A673 (cell line): Measurements from ENCODE around the gene PEX16. TPM values are rescaled to one million over a fixed set of nuclear protein-coding genes. Genes with fewer than 3 reads are reported as not detected.

Source experiments
- BruUV-seq: library from RNA; stranded (reverse); fragments of 400-500 nt; replicated peaks from 2 replicates; lab custom pipeline; 2021; lab: Mats Ljungman, UMichigan
- CTCF ChIA-PET: fragments of 300-600 bp; sonication (Branson Sonifier 250); formaldehyde crosslinking; loops from one replicate; lab custom pipeline; 2022; ENCODE audit warnings: antibody characterized with exemption; lab: Charles Lee
- POLR2A ChIA-PET: fragments of 300-600 bp; sonication (Branson Sonifier 250); formaldehyde crosslinking; loops from one replicate; lab custom pipeline; 2022; ENCODE audit warnings: antibody characterized with exemption; ENCODE audit not compliant: low non-redundant PET; lab: Charles Lee
- DNase-seq: peaks from one replicate; pipeline ENCODE4 v3.0.0-alpha.2; 2015; ENCODE audit warnings: low spot score
- H3K27ac ChIP-seq: fragments of 200-600 bp; sonication (generic); 2 replicates; pipeline ENCODE4 v1.5.1; 2016; ENCODE audit warnings: mixed run types, low read depth, mild to moderate bottlenecking, mixed read lengths, antibody characterized with exemption, low read length; ENCODE audit not compliant: poor library complexity, severe bottlenecking
- H3K27me3 ChIP-seq: fragments of 200-600 bp; sonication (generic); replicated peaks from 2 replicates; pipeline ENCODE4 v1.6.1; 2017; ENCODE audit warnings: mixed run types, low read depth, mild to moderate bottlenecking, mixed read lengths, antibody characterized with exemption, low read length; ENCODE audit not compliant: insufficient read depth, poor library complexity
- H3K36me3 ChIP-seq: fragments of 200-600 bp; sonication (generic); 2 replicates; pipeline ENCODE4 v1.6.1; 2016; ENCODE audit warnings: mixed run types, mild to moderate bottlenecking, mixed read lengths, antibody characterized with exemption, low read length; ENCODE audit not compliant: insufficient read depth, poor library complexity, severe bottlenecking
- H3K4me1 ChIP-seq: fragments of 200-600 bp; sonication (generic); 2 replicates; pipeline ENCODE4 v1.6.1; 2017; ENCODE audit warnings: mixed run types, mild to moderate bottlenecking, mixed read lengths, antibody characterized with exemption, low read length; ENCODE audit not compliant: insufficient read depth, poor library complexity, severe bottlenecking
- H3K4me3 ChIP-seq: fragments of 200-600 bp; sonication (generic); 2 replicates; pipeline ENCODE4 v1.5.1; 2016; ENCODE audit warnings: low read depth, mixed run types, mild to moderate bottlenecking, mixed read lengths, low read length; ENCODE audit not compliant: poor library complexity, severe bottlenecking
- H3K9me3 ChIP-seq: fragments of 200-600 bp; sonication (generic); 2 replicates; pipeline ENCODE4 v1.6.1; 2016; ENCODE audit warnings: mixed run types, low read depth, mild to moderate bottlenecking, mixed read lengths, antibody characterized with exemption, low read length; ENCODE audit not compliant: poor library complexity, severe bottlenecking
- CTCF ChIP-seq: fragments of 300-800, 200-600 bp; sonication (generic); conservative IDR thresholded peaks from 2 replicates; pipeline ENCODE4 v1.5.1; 2017; ENCODE audit warnings: low read depth, mild to moderate bottlenecking, antibody characterized with exemption, low read length, moderate library complexity, mixed read lengths
- EZH2 ChIP-seq: fragments of 200-600 bp; sonication (generic); IDR thresholded peaks from 2 replicates; pipeline ENCODE4 v1.6.1; 2017; ENCODE audit warnings: borderline replicate concordance, low read depth, mild to moderate bottlenecking, mixed read lengths, antibody characterized with exemption, low read length; ENCODE audit not compliant: poor library complexity, severe bottlenecking
- intact Hi-C: fragments of 100-400 bp; cut with micrococcal nuclease; formaldehyde crosslinking; loops from one replicate; pipeline ENCODE4 v1.10.0; 2022; ENCODE audit not compliant: unreplicated experiment
- total RNA-seq: library from RNA; stranded (reverse); gene quantifications from 2 replicates; pipeline ENCODE4 v1.2.3, GENCODE V29; 2021

PEX16 gene
- total RNA-seq, 1 experiment from 2014 or later: 64.1 TPM

GRCh38 chr11:45926001-45926401, 8.3 kb upstream of the PEX16 start:
- Histone ChIP-seq H3K9me3 (no peaks in the 10 kb centered on the region), H3K27ac (no peak overlapping the region), H3K4me3 (no peak overlapping the region), H3K4me1 (peaks cover 7% of the 10 kb centered on the region), H3K27me3 (no peaks in the 10 kb centered on the region), H3K36me3 (no peaks in the 10 kb centered on the region)
- TF ChIP-seq EZH2: no peak
- no peak for TF ChIP-seq CTCF
- BruUV-seq: no TSS peak
- POLR2A ChIA-PET: no interaction called here
- intact Hi-C loops: no loop called here
- CTCF ChIA-PET: no interaction called here
- DNase-seq: no peak

GRCh38 chr11:45925550-45925949, 7.9 kb upstream of the PEX16 start:
- Histone ChIP-seq H3K27ac (no peak overlapping the region), H3K36me3 (no peaks in the 10 kb centered on the region), H3K27me3 (no peaks in the 10 kb centered on the region), H3K9me3 (no peaks in the 10 kb centered on the region), H3K4me1 (peaks cover 7% of the 10 kb centered on the region), H3K4me3 (no peak overlapping the region)
- no TSS peak for BruUV-seq
- ChIA-PET CTCF (no interaction called here), POLR2A (no interaction called here)
- TF ChIP-seq EZH2: no peak
- no peak for TF ChIP-seq CTCF
- intact Hi-C loops: no loop called here
- no peak for DNase-seq

- no peak overlapping the region for H3K27ac ChIP-seq
- H3K9me3 ChIP-seq: no peaks in the 10 kb centered on the region
- peaks cover 7% of the 10 kb centered on the region for H3K4me1 ChIP-seq
- intact Hi-C loops: no loop called here
- TF ChIP-seq CTCF: no peak
- TF ChIP-seq EZH2: no peak
- no peak overlapping the region for H3K4me3 ChIP-seq
- POLR2A ChIA-PET: no interaction called here
- no peak for DNase-seq
- H3K36me3 ChIP-seq: no peaks in the 10 kb centered on the region
- CTCF ChIA-PET: interaction anchor here (0.7 to 0.8 kb wide), 2 partner anchors 38 to 71 kb away, joined by 3 to 4 read pairs; no protein-coding TSS in a partner anchor
- H3K27me3 ChIP-seq: no peaks in the 10 kb centered on the region
- TSS peak; percentile 36 for BruUV-seq
Measured at GRCh38 chr11:45924927-45925326, 7.2 kb upstream of the PEX16 start.
